ENCODE data around the gene QRICH2. TPM values are rescaled to one million over a fixed set of nuclear protein-coding genes. Genes with fewer than 3 reads are reported as not detected.
"Not testable (repeated sequence)": the region's sequence is repeated elsewhere in the genome, so short reads cannot be mapped to it uniquely, and the experiment has no call there.

The QRICH2 gene
- total RNA-seq, 2 experiments from 2014 or later = 1.8 to 2.1 TPM

- DNase-seq (no peak), ATAC-seq (ENCODE audit: poor library complexity) (no peak)
- H3K4me1 ChIP-seq (ENCODE audit: insufficient read depth, low read length) = peaks cover 71% of the 10 kb centered on the region
- intact Hi-C loops (cut with DNase I, micrococcal nuclease) = no loop called here
- H3K4me3 Mint-ChIP-seq = no peak overlapping the region
- H3K36me3 ChIP-seq (ENCODE audit: insufficient read depth, low read length) = no peaks in the 10 kb centered on the region
- TF ChIP-seq CTCF (IDR thresholded peaks at IDR 0.05) = no peak
- CTCF ChIA-PET = interaction anchor here (1.0 to 3.2 kb wide), 5 partner anchors 20 to 127 kb away, joined by 3 to 11 read pairs (median 4); no protein-coding TSS in a partner anchor
- no peaks in the 10 kb centered on the region for H3K27me3 ChIP-seq (ENCODE audit: control insufficient read depth in 1 of 2, insufficient read depth in 2 of 2, low read length in 2 of 2)
- H3K9me3 ChIP-seq (ENCODE audit: control insufficient read depth in 1 of 2, insufficient read depth in 1 of 2, low read length in 2 of 2) = no peaks in the 10 kb centered on the region
- H3K4me3 ChIP-seq (ENCODE audit: low read length) = no peak overlapping the region
- H3K36me3 Mint-ChIP-seq (ENCODE audit: low read depth) = no peaks in the 10 kb centered on the region
- H3K9me3 Mint-ChIP-seq = no peaks in the 10 kb centered on the region
- no peaks in the 10 kb centered on the region for H3K27me3 Mint-ChIP-seq
- H3K27ac Mint-ChIP-seq = peak overlapping the region; percentile 46
- POLR2A ChIA-PET = interaction anchor here (4.4 to 18.7 kb wide), 2 partner anchors 8 to 20 kb away, joined by 27 to 394 read pairs; partner anchors contain the start of gene UBALD2
- H3K4me1 Mint-ChIP-seq (ENCODE audit: low read depth) = peaks cover 61% of the 10 kb centered on the region
- no peak overlapping the region for H3K27ac ChIP-seq (ENCODE audit: low read depth in 1 of 2, low read length in 2 of 2)
These were observed 59.9 kb downstream of the QRICH2 start for GRCh38 chr17:76248013-76248782.

- ATAC-seq (ENCODE audit: poor library complexity) (no peak), DNase-seq (no peak)
- CTCF ChIA-PET = interaction anchor here (0.9 to 3.2 kb wide), 8 partner anchors 9 to 126 kb away, joined by 3 to 11 read pairs (median 4); no protein-coding TSS in a partner anchor
- Mint-ChIP-seq H3K4me1 (ENCODE audit: low read depth) (peaks cover 61% of the 10 kb centered on the region), H3K27ac (peak overlapping the region; percentile 46), H3K4me3 (no peak overlapping the region), H3K36me3 (ENCODE audit: low read depth) (no peaks in the 10 kb centered on the region), H3K27me3 (no peaks in the 10 kb centered on the region), H3K9me3 (no peaks in the 10 kb centered on the region)
- no peaks in the 10 kb centered on the region for H3K9me3 ChIP-seq (ENCODE audit: control insufficient read depth in 1 of 2, insufficient read depth in 1 of 2, low read length in 2 of 2)
- H3K27ac ChIP-seq (ENCODE audit: low read depth in 1 of 2, low read length in 2 of 2) = no peak overlapping the region
- H3K27me3 ChIP-seq (ENCODE audit: control insufficient read depth in 1 of 2, insufficient read depth in 2 of 2, low read length in 2 of 2) = no peaks in the 10 kb centered on the region
- H3K36me3 ChIP-seq (ENCODE audit: insufficient read depth, low read length) = no peaks in the 10 kb centered on the region
- H3K4me3 ChIP-seq (ENCODE audit: low read length) = no peak overlapping the region
- peaks cover 69% of the 10 kb centered on the region for H3K4me1 ChIP-seq (ENCODE audit: insufficient read depth, low read length)
- POLR2A ChIA-PET = interaction anchor here (1.1 to 18.7 kb wide), 7 partner anchors 9 to 67 kb away, joined by 3 to 394 read pairs (median 15); partner anchors contain the start of gene UBALD2
- TF ChIP-seq CTCF (IDR thresholded peaks at IDR 0.05) = no peak
- intact Hi-C loops (cut with DNase I, micrococcal nuclease) = no loop called here
These were observed 60.8 kb downstream of the QRICH2 start for GRCh38 chr17:76247304-76247703.

GRCh38 chr17:76246080-76247066 lies 61.7 kb downstream of the QRICH2 start:
- H3K4me1 ChIP-seq (ENCODE audit: insufficient read depth, low read length) = peaks cover 69% of the 10 kb centered on the region
- ChIA-PET CTCF (interaction anchor here (0.6 to 3.2 kb wide), 10 partner anchors 10 to 125 kb away, joined by 3 to 11 read pairs (median 3); no protein-coding TSS in a partner anchor), POLR2A (interaction anchor here (0.9 to 18.7 kb wide), 21 partner anchors 8 to 391 kb away, joined by 3 to 394 read pairs (median 5); partner anchors contain the start of genes FOXJ1, UBALD2 and WBP2)
- Mint-ChIP-seq H3K4me1 (ENCODE audit: low read depth) (peaks cover 56% of the 10 kb centered on the region), H3K27me3 (no peaks in the 10 kb centered on the region), H3K27ac (peak overlapping the region; percentile 86), H3K4me3 (peak overlapping the region; percentile 81), H3K9me3 (no peaks in the 10 kb centered on the region), H3K36me3 (ENCODE audit: low read depth) (no peaks in the 10 kb centered on the region)
- intact Hi-C loops (cut with DNase I, micrococcal nuclease) = no loop called here
- TF ChIP-seq CTCF (IDR thresholded peaks at IDR 0.05) = no peak
- H3K27ac ChIP-seq (ENCODE audit: low read depth in 1 of 2, low read length in 2 of 2) = peak overlapping the region; percentile 33 to 62
- H3K27me3 ChIP-seq (ENCODE audit: control insufficient read depth in 1 of 2, insufficient read depth in 2 of 2, low read length in 2 of 2) = no peaks in the 10 kb centered on the region
- no peaks in the 10 kb centered on the region for H3K36me3 ChIP-seq (ENCODE audit: insufficient read depth, low read length)
- no peaks in the 10 kb centered on the region for H3K9me3 ChIP-seq (ENCODE audit: control insufficient read depth in 1 of 2, insufficient read depth in 1 of 2, low read length in 2 of 2)
- H3K4me3 ChIP-seq (ENCODE audit: low read length) = no peak overlapping the region
- DNase-seq (peak in 9 of 14 experiments; percentile 19 to 75 (median 44)), ATAC-seq (ENCODE audit: poor library complexity) (peak; percentile 89)

- POLR2A ChIA-PET = interaction anchor here (1.6 to 18.7 kb wide), 4 partner anchors 12 to 93 kb away, joined by 4 to 394 read pairs (median 22); partner anchors contain the start of gene UBALD2
- H3K4me3 Mint-ChIP-seq, DNase-seq: not testable (repeated sequence)
These were observed 63.4 kb downstream of the QRICH2 start for GRCh38 chr17:76244721-76245120.

More at GRCh38 chr17:76244721-76245120, 63.4 kb downstream of the QRICH2 start:
- ATAC-seq (ENCODE audit: poor library complexity); H3K27me3 Mint-ChIP-seq; H3K27me3 ChIP-seq (ENCODE audit: control insufficient read depth in 1 of 2, insufficient read depth in 2 of 2, low read length in 2 of 2); CTCF ChIA-PET; H3K36me3 Mint-ChIP-seq (ENCODE audit: low read depth); H3K4me3 ChIP-seq (ENCODE audit: low read length); H3K27ac ChIP-seq (ENCODE audit: low read depth in 1 of 2, low read length in 2 of 2); H3K9me3 ChIP-seq (ENCODE audit: control insufficient read depth in 1 of 2, insufficient read depth in 1 of 2, low read length in 2 of 2); H3K9me3 Mint-ChIP-seq; H3K36me3 ChIP-seq (ENCODE audit: insufficient read depth, low read length): not testable (repeated sequence)
- peak overlapping the region; percentile 72 for H3K27ac Mint-ChIP-seq
- H3K4me1 Mint-ChIP-seq (ENCODE audit: low read depth) = peaks cover 61% of the 10 kb centered on the region
- intact Hi-C loops (cut with DNase I, micrococcal nuclease) = loop anchor here in 1 of 2 experiments (5.0 kb wide), 1 partner anchor 52 kb away; no protein-coding TSS in a partner anchor
- peaks cover 73% of the 10 kb centered on the region for H3K4me1 ChIP-seq (ENCODE audit: insufficient read depth, low read length)
